Esophagus squamous epithelium (tissue), 4 donors: ENCODE results near the gene DIP2A.

Experiments
- POLR2A ChIP-seq, 4 donors: fragments of 450-650 bp; IDR thresholded peaks; one replicate each; pipeline ENCODE4 v1.6.1; 2017; ENCODE audit warnings: antibody characterized with exemption in 4 of 4, mild to moderate bottlenecking in 4 of 4, moderate library complexity in 3 of 4
- TF ChIP-seq, protein P1 (sequence below), 6 experiments: fragments of 450-650 bp in 4 of 6; fragments of 200-600 bp in 2 of 6; sonication (generic) in 2 of 6; IDR thresholded peaks; one replicate each; pipeline ENCODE4 v1.5.1; 2016 to 2019; ENCODE audit warnings: antibody characterized with exemption in 6 of 6, mild to moderate bottlenecking in 4 of 6, moderate library complexity in 4 of 6

DNA sequence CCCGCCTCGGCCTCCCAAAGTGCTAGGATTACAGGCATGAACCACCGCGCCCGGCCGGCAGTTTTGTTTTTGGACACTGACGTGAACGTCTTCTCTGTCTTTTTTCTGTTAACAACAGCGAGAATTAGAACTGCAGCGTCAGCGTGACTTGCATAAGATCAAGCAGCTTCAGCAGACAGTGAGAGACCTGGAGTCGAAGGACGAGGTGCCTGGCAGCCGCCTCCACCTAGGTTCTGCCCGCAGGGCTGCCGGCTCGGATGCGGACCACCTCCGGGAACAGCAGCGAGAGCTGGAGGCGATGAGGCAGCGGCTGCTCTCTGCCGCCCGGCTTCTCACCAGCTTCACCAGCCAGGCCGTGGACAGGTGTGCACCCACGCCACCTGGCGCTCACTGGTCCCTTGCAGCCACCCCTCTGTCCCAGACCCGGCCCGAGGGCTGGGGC, 22.9 kb upstream of the DIP2A start:
- TF ChIP-seq, protein P1, sequence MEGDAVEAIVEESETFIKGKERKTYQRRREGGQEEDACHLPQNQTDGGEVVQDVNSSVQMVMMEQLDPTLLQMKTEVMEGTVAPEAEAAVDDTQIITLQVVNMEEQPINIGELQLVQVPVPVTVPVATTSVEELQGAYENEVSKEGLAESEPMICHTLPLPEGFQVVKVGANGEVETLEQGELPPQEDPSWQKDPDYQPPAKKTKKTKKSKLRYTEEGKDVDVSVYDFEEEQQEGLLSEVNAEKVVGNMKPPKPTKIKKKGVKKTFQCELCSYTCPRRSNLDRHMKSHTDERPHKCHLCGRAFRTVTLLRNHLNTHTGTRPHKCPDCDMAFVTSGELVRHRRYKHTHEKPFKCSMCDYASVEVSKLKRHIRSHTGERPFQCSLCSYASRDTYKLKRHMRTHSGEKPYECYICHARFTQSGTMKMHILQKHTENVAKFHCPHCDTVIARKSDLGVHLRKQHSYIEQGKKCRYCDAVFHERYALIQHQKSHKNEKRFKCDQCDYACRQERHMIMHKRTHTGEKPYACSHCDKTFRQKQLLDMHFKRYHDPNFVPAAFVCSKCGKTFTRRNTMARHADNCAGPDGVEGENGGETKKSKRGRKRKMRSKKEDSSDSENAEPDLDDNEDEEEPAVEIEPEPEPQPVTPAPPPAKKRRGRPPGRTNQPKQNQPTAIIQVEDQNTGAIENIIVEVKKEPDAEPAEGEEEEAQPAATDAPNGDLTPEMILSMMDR (IDR thresholded peaks at IDR 0.05), result no peak
- no peak for TF ChIP-seq POLR2A (IDR thresholded peaks at IDR 0.05)
